ENCODE results near the gene CDH23. TPM values are rescaled to one million over a fixed set of nuclear protein-coding genes. Genes with fewer than 3 reads are reported as not detected.

The CDH23 gene
- total RNA-seq, 4 donors from 2014 or later = 7.1 to 56.2 (median 25.4) TPM

DNA sequence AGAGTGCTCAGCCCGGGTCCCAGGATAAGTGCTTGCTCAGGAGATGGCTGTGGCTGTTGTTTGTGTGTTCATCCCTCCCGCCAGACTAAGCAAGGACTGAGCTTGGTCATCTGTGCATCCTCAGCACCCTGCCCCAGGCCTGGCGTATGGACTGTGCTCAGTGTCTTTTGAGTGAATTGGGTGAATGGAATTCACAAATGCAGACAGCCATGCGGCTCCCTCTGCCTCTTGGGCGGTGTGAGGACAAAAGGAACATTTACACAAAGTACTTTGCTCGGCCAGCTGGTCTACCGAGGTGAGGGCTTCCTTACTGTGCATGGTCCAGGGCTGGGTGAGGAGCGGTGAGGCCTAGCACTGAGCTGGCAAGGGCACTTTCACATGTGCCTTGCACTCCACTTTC is 120.2 kb downstream of the CDH23 start:
- Histone ChIP-seq H3K4me1 (no peaks in the 10 kb centered on the region), H3K27ac (no peak overlapping the region), H3K4me3 (no peak overlapping the region), H3K27me3 (no peaks in the 10 kb centered on the region), H3K36me3 (no peaks in the 10 kb centered on the region), H3K9me3 (no peaks in the 10 kb centered on the region)
- TF ChIP-seq, protein P1, sequence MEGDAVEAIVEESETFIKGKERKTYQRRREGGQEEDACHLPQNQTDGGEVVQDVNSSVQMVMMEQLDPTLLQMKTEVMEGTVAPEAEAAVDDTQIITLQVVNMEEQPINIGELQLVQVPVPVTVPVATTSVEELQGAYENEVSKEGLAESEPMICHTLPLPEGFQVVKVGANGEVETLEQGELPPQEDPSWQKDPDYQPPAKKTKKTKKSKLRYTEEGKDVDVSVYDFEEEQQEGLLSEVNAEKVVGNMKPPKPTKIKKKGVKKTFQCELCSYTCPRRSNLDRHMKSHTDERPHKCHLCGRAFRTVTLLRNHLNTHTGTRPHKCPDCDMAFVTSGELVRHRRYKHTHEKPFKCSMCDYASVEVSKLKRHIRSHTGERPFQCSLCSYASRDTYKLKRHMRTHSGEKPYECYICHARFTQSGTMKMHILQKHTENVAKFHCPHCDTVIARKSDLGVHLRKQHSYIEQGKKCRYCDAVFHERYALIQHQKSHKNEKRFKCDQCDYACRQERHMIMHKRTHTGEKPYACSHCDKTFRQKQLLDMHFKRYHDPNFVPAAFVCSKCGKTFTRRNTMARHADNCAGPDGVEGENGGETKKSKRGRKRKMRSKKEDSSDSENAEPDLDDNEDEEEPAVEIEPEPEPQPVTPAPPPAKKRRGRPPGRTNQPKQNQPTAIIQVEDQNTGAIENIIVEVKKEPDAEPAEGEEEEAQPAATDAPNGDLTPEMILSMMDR (IDR thresholded peaks at IDR 0.05) = no peak
- no peak for DNase-seq
- intact Hi-C loops (cut with DNase I; ENCODE audit: low total_unique reads) = no loop called here

DNA sequence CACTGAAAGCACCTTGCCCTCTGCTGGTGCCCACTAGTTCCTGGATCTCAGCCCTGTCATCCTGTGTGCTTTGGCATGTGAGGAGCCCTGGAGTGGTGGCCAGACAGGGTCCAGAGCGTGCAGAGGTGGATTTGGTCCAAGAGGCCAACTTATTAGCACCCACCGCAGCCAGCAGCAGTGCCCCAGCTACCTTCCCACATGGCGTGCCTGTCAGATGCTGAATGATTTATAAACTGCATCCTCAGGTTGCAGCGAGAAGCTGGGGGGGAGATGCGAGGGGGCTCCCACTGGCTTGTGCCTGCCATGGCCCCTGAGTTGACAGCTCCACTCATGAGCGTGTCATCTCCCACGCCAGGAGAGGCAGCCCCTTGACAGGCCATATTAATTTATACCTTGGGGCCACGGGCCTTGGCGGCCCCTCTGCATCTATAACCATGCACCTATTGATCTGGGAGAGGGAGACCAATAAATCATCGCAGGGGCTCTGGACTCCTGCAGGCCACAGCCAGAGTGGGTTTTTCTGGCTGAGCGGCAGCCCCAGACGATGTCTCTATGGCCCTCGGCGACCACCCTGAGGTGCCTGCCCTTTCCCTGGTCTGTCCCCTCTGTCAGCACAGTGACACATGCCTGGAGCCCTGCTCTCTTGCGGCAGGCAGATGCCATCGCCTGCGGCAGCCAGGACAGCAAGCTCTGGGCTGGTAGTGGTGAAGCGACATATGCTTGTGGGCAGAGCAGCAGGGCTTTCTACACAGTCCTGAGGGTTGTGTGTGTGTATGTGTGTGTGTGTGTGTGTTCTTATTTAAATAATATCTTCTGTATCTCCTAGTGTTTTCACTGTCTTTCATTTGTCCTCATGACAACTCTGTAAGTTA is 120.8 kb downstream of the CDH23 start:
- no peak for DNase-seq
- no peaks in the 10 kb centered on the region for H3K27me3 ChIP-seq
- H3K4me1 ChIP-seq = no peaks in the 10 kb centered on the region
- no peak overlapping the region for H3K27ac ChIP-seq
- H3K36me3 ChIP-seq = no peaks in the 10 kb centered on the region
- no peak overlapping the region for H3K4me3 ChIP-seq
- H3K9me3 ChIP-seq = no peaks in the 10 kb centered on the region
- intact Hi-C loops (cut with DNase I; ENCODE audit: low total_unique reads) = no loop called here
- no peak for TF ChIP-seq POLR2A (IDR thresholded peaks at IDR 0.05)
- TF ChIP-seq, protein P1 (IDR thresholded peaks at IDR 0.05) = no peak

DNA sequence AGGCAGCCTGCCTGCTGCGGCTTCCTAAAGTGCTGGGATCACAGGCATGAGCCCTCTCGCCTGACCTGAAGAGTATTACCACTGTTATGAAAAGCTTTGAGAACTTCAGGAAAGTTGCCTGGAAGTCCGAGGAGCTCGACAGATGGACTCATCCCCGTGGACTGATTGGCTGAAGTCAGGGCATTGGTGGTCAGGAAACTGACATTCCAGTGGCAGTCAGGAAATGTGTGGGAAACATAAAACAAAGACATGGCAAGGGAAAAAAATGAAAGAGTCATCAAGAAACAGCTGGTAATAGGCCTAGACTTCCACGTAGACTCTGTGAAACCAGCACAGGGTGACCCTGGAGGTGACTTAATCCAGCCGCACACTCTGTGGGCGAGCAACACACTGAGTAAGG is 123.3 kb downstream of the CDH23 start:
- no peak for DNase-seq
- intact Hi-C loops (cut with DNase I; ENCODE audit: low total_unique reads) = no loop called here
- TF ChIP-seq, protein P1 (IDR thresholded peaks at IDR 0.05) = no peak
- no peak for TF ChIP-seq POLR2A (IDR thresholded peaks at IDR 0.05)
- Histone ChIP-seq H3K4me3 (no peak overlapping the region), H3K9me3 (no peaks in the 10 kb centered on the region), H3K27ac (no peak overlapping the region), H3K27me3 (no peaks in the 10 kb centered on the region), H3K36me3 (no peaks in the 10 kb centered on the region), H3K4me1 (no peaks in the 10 kb centered on the region)

DNA sequence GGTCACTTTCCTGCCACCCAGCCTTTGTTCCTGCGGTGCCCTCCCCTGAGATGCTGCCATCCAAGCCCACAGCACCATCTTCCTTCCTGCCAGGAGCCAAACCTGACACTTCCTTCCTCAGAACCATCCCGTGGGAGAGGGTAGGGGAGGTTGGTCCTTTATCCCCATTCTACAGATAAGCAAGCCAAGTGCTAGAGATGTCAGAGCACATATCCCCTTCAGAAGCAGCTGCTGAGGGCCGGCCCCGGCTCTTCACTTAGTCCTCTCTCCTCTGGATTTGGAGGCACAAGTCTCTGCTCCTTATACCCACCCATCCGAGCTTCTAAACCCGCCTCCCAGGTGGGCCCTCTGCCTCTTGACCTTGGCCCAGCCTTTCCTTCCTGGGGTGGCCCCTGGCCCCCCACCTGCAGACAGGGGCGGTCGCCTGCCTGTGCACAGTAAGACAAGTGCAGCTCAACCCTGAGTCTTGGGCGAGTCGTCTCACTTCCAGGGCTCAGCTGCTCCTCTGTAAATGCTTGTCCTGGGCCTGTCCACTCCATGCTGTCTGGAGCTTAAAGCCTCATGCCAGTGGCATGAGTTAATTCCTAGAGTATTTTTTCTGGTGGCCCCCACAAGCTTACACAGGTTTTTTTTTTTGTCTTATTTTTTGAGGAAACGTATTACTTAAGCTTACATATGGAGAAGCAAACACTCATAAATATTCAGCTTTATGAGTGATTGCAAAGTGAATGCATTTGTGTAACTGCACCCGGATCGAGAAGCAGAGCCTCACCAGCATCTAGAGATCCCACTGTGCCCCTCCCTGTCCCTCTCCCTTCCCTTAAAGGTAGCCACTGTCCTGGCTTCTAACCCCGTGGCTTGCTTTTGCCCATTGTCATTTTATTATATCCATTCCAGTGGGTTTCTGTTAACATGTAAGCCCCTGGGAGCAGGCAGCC is 125.1 kb downstream of the CDH23 start:
- Histone ChIP-seq H3K27ac (no peak overlapping the region), H3K4me3 (no peak overlapping the region), H3K9me3 (no peaks in the 10 kb centered on the region), H3K4me1 (no peaks in the 10 kb centered on the region), H3K27me3 (no peaks in the 10 kb centered on the region), H3K36me3 (no peaks in the 10 kb centered on the region)
- intact Hi-C loops (cut with DNase I; ENCODE audit: low total_unique reads) = no loop called here
- DNase-seq = no peak
- no peak for TF ChIP-seq POLR2A (IDR thresholded peaks at IDR 0.05)
- TF ChIP-seq, protein P1 (IDR thresholded peaks at IDR 0.05) = no peak

Measured in uterus (tissue), 4 donors.